Measurements from ENCODE around the gene PGR.

PGR gene

GRCh38 chr11:101083335-101083734 is 46.3 kb downstream of the PGR start:
- no peak overlapping the region for H3K4me3 ChIP-seq (ENCODE audit: low read length in 2 of 2)
- H3K36me3 ChIP-seq (ENCODE audit: control insufficient read depth in 2 of 2, insufficient read depth in 2 of 2, low read length in 2 of 2) = no peaks in the 10 kb centered on the region
- no peaks in the 10 kb centered on the region for H3K4me1 ChIP-seq (ENCODE audit: control insufficient read depth in 2 of 2, insufficient read depth in 2 of 2, low read length in 2 of 2)
- no peak overlapping the region for H3K27ac ChIP-seq (ENCODE audit: low read depth in 2 of 2, low read length in 2 of 2)
- H3K27me3 ChIP-seq (ENCODE audit: control insufficient read depth in 2 of 2, insufficient read depth in 2 of 2, low read length in 2 of 2) = no peaks in the 10 kb centered on the region
- H3K9me3 ChIP-seq (ENCODE audit: control insufficient read depth in 2 of 2, low read length in 2 of 2) = no peaks in the 10 kb centered on the region
- no peak overlapping the region for H3K9ac ChIP-seq (ENCODE audit: low read depth in 1 of 2, low read length in 2 of 2)

- Histone ChIP-seq H3K9ac (ENCODE audit: low read depth in 1 of 2, low read length in 2 of 2) (no peak overlapping the region), H3K9me3 (ENCODE audit: control insufficient read depth in 2 of 2, low read length in 2 of 2) (no peaks in the 10 kb centered on the region), H3K4me1 (ENCODE audit: control insufficient read depth in 2 of 2, insufficient read depth in 2 of 2, low read length in 2 of 2) (no peaks in the 10 kb centered on the region)
Observed at GRCh38 chr11:101082813-101083212, 46.8 kb downstream of the PGR start.

GRCh38 chr11:101063706-101064105 is 65.9 kb downstream of the PGR start:
- H3K4me1 ChIP-seq (ENCODE audit: control insufficient read depth in 2 of 2, insufficient read depth in 2 of 2, low read length in 2 of 2) = no peaks in the 10 kb centered on the region
- no peaks in the 10 kb centered on the region for H3K27me3 ChIP-seq (ENCODE audit: control insufficient read depth in 2 of 2, insufficient read depth in 2 of 2, low read length in 2 of 2)
- H3K4me3 ChIP-seq (ENCODE audit: low read length in 2 of 2) = no peak overlapping the region
- H3K9ac ChIP-seq (ENCODE audit: low read depth in 1 of 2, low read length in 2 of 2) = no peak overlapping the region
- H3K27ac ChIP-seq (ENCODE audit: low read depth in 2 of 2, low read length in 2 of 2) = no peak overlapping the region
- no peaks in the 10 kb centered on the region for H3K9me3 ChIP-seq (ENCODE audit: control insufficient read depth in 2 of 2, low read length in 2 of 2)
- no peaks in the 10 kb centered on the region for H3K36me3 ChIP-seq (ENCODE audit: control insufficient read depth in 2 of 2, insufficient read depth in 2 of 2, low read length in 2 of 2)

More at GRCh38 chr11:101082813-101083212, 46.8 kb downstream of the PGR start:
- Histone ChIP-seq H3K4me3 (ENCODE audit: low read length in 2 of 2) (no peak overlapping the region), H3K27me3 (ENCODE audit: control insufficient read depth in 2 of 2, insufficient read depth in 2 of 2, low read length in 2 of 2) (no peaks in the 10 kb centered on the region), H3K36me3 (ENCODE audit: control insufficient read depth in 2 of 2, insufficient read depth in 2 of 2, low read length in 2 of 2) (no peaks in the 10 kb centered on the region), H3K27ac (ENCODE audit: low read depth in 2 of 2, low read length in 2 of 2) (no peak overlapping the region)

GRCh38 chr11:101061606-101062005 is 68.0 kb downstream of the PGR start:
- no peaks in the 10 kb centered on the region for H3K9me3 ChIP-seq (ENCODE audit: control insufficient read depth in 2 of 2, low read length in 2 of 2)
- H3K4me3 ChIP-seq (ENCODE audit: low read length in 2 of 2) = no peak overlapping the region
- H3K9ac ChIP-seq (ENCODE audit: low read depth in 1 of 2, low read length in 2 of 2) = no peak overlapping the region
- H3K36me3 ChIP-seq (ENCODE audit: control insufficient read depth in 2 of 2, insufficient read depth in 2 of 2, low read length in 2 of 2) = no peaks in the 10 kb centered on the region
- no peaks in the 10 kb centered on the region for H3K4me1 ChIP-seq (ENCODE audit: control insufficient read depth in 2 of 2, insufficient read depth in 2 of 2, low read length in 2 of 2)
- H3K27me3 ChIP-seq (ENCODE audit: control insufficient read depth in 2 of 2, insufficient read depth in 2 of 2, low read length in 2 of 2) = no peaks in the 10 kb centered on the region
- H3K27ac ChIP-seq (ENCODE audit: low read depth in 2 of 2, low read length in 2 of 2) = no peak overlapping the region

GRCh38 chr11:101059331-101059730 is 70.3 kb downstream of the PGR start:
- Histone ChIP-seq H3K4me1 (ENCODE audit: control insufficient read depth in 2 of 2, insufficient read depth in 2 of 2, low read length in 2 of 2) (no peaks in the 10 kb centered on the region), H3K27me3 (ENCODE audit: control insufficient read depth in 2 of 2, insufficient read depth in 2 of 2, low read length in 2 of 2) (no peaks in the 10 kb centered on the region), H3K36me3 (ENCODE audit: control insufficient read depth in 2 of 2, insufficient read depth in 2 of 2, low read length in 2 of 2) (no peaks in the 10 kb centered on the region), H3K27ac (ENCODE audit: low read depth in 2 of 2, low read length in 2 of 2) (no peak overlapping the region), H3K9ac (ENCODE audit: low read depth in 1 of 2, low read length in 2 of 2) (no peak overlapping the region), H3K4me3 (ENCODE audit: low read length in 2 of 2) (no peak overlapping the region), H3K9me3 (ENCODE audit: control insufficient read depth in 2 of 2, low read length in 2 of 2) (no peaks in the 10 kb centered on the region)

GRCh38 chr11:101053492-101053891 is 76.1 kb downstream of the PGR start:
- H3K27ac ChIP-seq (ENCODE audit: low read depth in 2 of 2, low read length in 2 of 2) = no peak overlapping the region
- no peaks in the 10 kb centered on the region for H3K36me3 ChIP-seq (ENCODE audit: control insufficient read depth in 2 of 2, insufficient read depth in 2 of 2, low read length in 2 of 2)
- H3K9ac ChIP-seq (ENCODE audit: low read depth in 1 of 2, low read length in 2 of 2) = no peak overlapping the region
- H3K4me3 ChIP-seq (ENCODE audit: low read length in 2 of 2) = no peak overlapping the region
- H3K4me1 ChIP-seq (ENCODE audit: control insufficient read depth in 2 of 2, insufficient read depth in 2 of 2, low read length in 2 of 2) = no peaks in the 10 kb centered on the region
- no peaks in the 10 kb centered on the region for H3K9me3 ChIP-seq (ENCODE audit: control insufficient read depth in 2 of 2, low read length in 2 of 2)
- no peaks in the 10 kb centered on the region for H3K27me3 ChIP-seq (ENCODE audit: control insufficient read depth in 2 of 2, insufficient read depth in 2 of 2, low read length in 2 of 2)

GRCh38 chr11:101051677-101052076 is 77.9 kb downstream of the PGR start:
- Histone ChIP-seq H3K4me3 (ENCODE audit: low read length in 2 of 2) (no peak overlapping the region), H3K9me3 (ENCODE audit: control insufficient read depth in 2 of 2, low read length in 2 of 2) (no peaks in the 10 kb centered on the region), H3K27me3 (ENCODE audit: control insufficient read depth in 2 of 2, insufficient read depth in 2 of 2, low read length in 2 of 2) (no peaks in the 10 kb centered on the region), H3K36me3 (ENCODE audit: control insufficient read depth in 2 of 2, insufficient read depth in 2 of 2, low read length in 2 of 2) (no peaks in the 10 kb centered on the region), H3K27ac (ENCODE audit: low read depth in 2 of 2, low read length in 2 of 2) (no peak overlapping the region), H3K9ac (ENCODE audit: low read depth in 1 of 2, low read length in 2 of 2) (no peak overlapping the region), H3K4me1 (ENCODE audit: control insufficient read depth in 2 of 2, insufficient read depth in 2 of 2, low read length in 2 of 2) (no peaks in the 10 kb centered on the region)

GRCh38 chr11:101049813-101050212 is 79.8 kb downstream of the PGR start:
- Histone ChIP-seq H3K27ac (ENCODE audit: low read depth in 2 of 2, low read length in 2 of 2) (no peak overlapping the region), H3K9ac (ENCODE audit: low read depth in 1 of 2, low read length in 2 of 2) (no peak overlapping the region), H3K36me3 (ENCODE audit: control insufficient read depth in 2 of 2, insufficient read depth in 2 of 2, low read length in 2 of 2) (no peaks in the 10 kb centered on the region), H3K27me3 (ENCODE audit: control insufficient read depth in 2 of 2, insufficient read depth in 2 of 2, low read length in 2 of 2) (no peaks in the 10 kb centered on the region), H3K9me3 (ENCODE audit: control insufficient read depth in 2 of 2, low read length in 2 of 2) (no peaks in the 10 kb centered on the region), H3K4me3 (ENCODE audit: low read length in 2 of 2) (no peak overlapping the region), H3K4me1 (ENCODE audit: control insufficient read depth in 2 of 2, insufficient read depth in 2 of 2, low read length in 2 of 2) (no peaks in the 10 kb centered on the region)

GRCh38 chr11:101049123-101049522 is 80.5 kb downstream of the PGR start:
- no peak overlapping the region for H3K27ac ChIP-seq (ENCODE audit: low read depth in 2 of 2, low read length in 2 of 2)
- H3K36me3 ChIP-seq (ENCODE audit: control insufficient read depth in 2 of 2, insufficient read depth in 2 of 2, low read length in 2 of 2) = no peaks in the 10 kb centered on the region
- H3K4me3 ChIP-seq (ENCODE audit: low read length in 2 of 2) = no peak overlapping the region
- H3K9ac ChIP-seq (ENCODE audit: low read depth in 1 of 2, low read length in 2 of 2) = no peak overlapping the region
- H3K9me3 ChIP-seq (ENCODE audit: control insufficient read depth in 2 of 2, low read length in 2 of 2) = no peaks in the 10 kb centered on the region
- H3K27me3 ChIP-seq (ENCODE audit: control insufficient read depth in 2 of 2, insufficient read depth in 2 of 2, low read length in 2 of 2) = no peaks in the 10 kb centered on the region
- H3K4me1 ChIP-seq (ENCODE audit: control insufficient read depth in 2 of 2, insufficient read depth in 2 of 2, low read length in 2 of 2) = no peaks in the 10 kb centered on the region

GRCh38 chr11:101048479-101048878 is 81.1 kb downstream of the PGR start:
- no peak overlapping the region for H3K9ac ChIP-seq (ENCODE audit: low read depth in 1 of 2, low read length in 2 of 2)
- H3K9me3 ChIP-seq (ENCODE audit: control insufficient read depth in 2 of 2, low read length in 2 of 2) = no peaks in the 10 kb centered on the region
- no peak overlapping the region for H3K4me3 ChIP-seq (ENCODE audit: low read length in 2 of 2)
- no peaks in the 10 kb centered on the region for H3K4me1 ChIP-seq (ENCODE audit: control insufficient read depth in 2 of 2, insufficient read depth in 2 of 2, low read length in 2 of 2)
- H3K36me3 ChIP-seq (ENCODE audit: control insufficient read depth in 2 of 2, insufficient read depth in 2 of 2, low read length in 2 of 2) = no peaks in the 10 kb centered on the region
- no peaks in the 10 kb centered on the region for H3K27me3 ChIP-seq (ENCODE audit: control insufficient read depth in 2 of 2, insufficient read depth in 2 of 2, low read length in 2 of 2)
- no peak overlapping the region for H3K27ac ChIP-seq (ENCODE audit: low read depth in 2 of 2, low read length in 2 of 2)

GRCh38 chr11:101046947-101047346 is 82.7 kb downstream of the PGR start:
- Histone ChIP-seq H3K36me3 (ENCODE audit: control insufficient read depth in 2 of 2, insufficient read depth in 2 of 2, low read length in 2 of 2) (no peaks in the 10 kb centered on the region), H3K9ac (ENCODE audit: low read depth in 1 of 2, low read length in 2 of 2) (no peak overlapping the region), H3K27ac (ENCODE audit: low read depth in 2 of 2, low read length in 2 of 2) (no peak overlapping the region), H3K4me3 (ENCODE audit: low read length in 2 of 2) (no peak overlapping the region), H3K4me1 (ENCODE audit: control insufficient read depth in 2 of 2, insufficient read depth in 2 of 2, low read length in 2 of 2) (no peaks in the 10 kb centered on the region), H3K9me3 (ENCODE audit: control insufficient read depth in 2 of 2, low read length in 2 of 2) (no peaks in the 10 kb centered on the region), H3K27me3 (ENCODE audit: control insufficient read depth in 2 of 2, insufficient read depth in 2 of 2, low read length in 2 of 2) (no peaks in the 10 kb centered on the region)
